WERI-Rb-1 (cell line): ENCODE data around the gene RGS3.

Experiments used
- DNase-seq: peaks from one replicate; pipeline ENCODE4 v3.0.0-alpha.2; 2020
- H3K27ac ChIP-seq: fragments of 250-450 bp; sonication (Bioruptor Pico); 2 replicates; pipeline ENCODE4 v1.5.1; 2020; ENCODE audit warnings: mild to moderate bottlenecking, moderate library complexity
- H3K27me3 ChIP-seq: fragments of 250-450 bp; sonication (Bioruptor Pico); 2 replicates; pipeline ENCODE4 v1.5.1; 2021; ENCODE audit warnings: mild to moderate bottlenecking, low read depth, moderate library complexity; ENCODE audit not compliant: insufficient read depth, severe bottlenecking
- H3K36me3 ChIP-seq: fragments of 250-450 bp; sonication (Bioruptor Pico); 2 replicates; pipeline ENCODE4 v1.5.1; 2020; ENCODE audit warnings: mild to moderate bottlenecking, moderate library complexity
- H3K4me3 ChIP-seq: 2 replicates; pipeline ENCODE4 v1.5.1; 2011; ENCODE audit warnings: low read depth, mild to moderate bottlenecking, control low read depth, low read length
- H3K9me3 ChIP-seq: fragments of 250-450 bp; sonication (Bioruptor Pico); 2 replicates; pipeline ENCODE4 v1.5.1; 2021; ENCODE audit warnings: mild to moderate bottlenecking, moderate library complexity; ENCODE audit not compliant: severe bottlenecking
- TF ChIP-seq, protein P1 (sequence below): IDR thresholded peaks from 2 replicates; pipeline ENCODE4 v1.5.1; 2011; ENCODE audit warnings: low read depth, mild to moderate bottlenecking, control low read depth, inconsistent platforms, low read length

The RGS3 gene

DNA sequence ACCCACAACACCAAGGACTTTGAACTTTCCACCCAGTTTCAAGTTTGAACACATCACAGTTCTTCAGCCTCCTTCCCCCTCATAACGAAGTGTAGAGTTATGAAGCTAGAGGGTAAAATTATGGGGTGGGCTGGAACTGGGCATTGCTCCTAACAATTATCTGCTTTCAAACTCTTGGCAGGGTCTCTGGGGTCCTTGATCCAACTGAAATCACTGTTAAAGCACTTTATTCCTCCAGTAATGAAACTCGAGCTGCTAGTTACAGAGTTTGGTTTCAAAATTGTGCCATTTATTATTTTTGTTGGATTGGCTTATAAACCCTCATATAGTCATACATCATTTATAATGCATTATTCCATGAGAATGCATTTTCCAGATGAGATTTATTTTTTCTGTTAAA lies 158.5 kb downstream of the RGS3 start:
- H3K36me3 ChIP-seq, result no peaks in the 10 kb centered on the region
- H3K9me3 ChIP-seq, result no peaks in the 10 kb centered on the region
- TF ChIP-seq, protein P1, sequence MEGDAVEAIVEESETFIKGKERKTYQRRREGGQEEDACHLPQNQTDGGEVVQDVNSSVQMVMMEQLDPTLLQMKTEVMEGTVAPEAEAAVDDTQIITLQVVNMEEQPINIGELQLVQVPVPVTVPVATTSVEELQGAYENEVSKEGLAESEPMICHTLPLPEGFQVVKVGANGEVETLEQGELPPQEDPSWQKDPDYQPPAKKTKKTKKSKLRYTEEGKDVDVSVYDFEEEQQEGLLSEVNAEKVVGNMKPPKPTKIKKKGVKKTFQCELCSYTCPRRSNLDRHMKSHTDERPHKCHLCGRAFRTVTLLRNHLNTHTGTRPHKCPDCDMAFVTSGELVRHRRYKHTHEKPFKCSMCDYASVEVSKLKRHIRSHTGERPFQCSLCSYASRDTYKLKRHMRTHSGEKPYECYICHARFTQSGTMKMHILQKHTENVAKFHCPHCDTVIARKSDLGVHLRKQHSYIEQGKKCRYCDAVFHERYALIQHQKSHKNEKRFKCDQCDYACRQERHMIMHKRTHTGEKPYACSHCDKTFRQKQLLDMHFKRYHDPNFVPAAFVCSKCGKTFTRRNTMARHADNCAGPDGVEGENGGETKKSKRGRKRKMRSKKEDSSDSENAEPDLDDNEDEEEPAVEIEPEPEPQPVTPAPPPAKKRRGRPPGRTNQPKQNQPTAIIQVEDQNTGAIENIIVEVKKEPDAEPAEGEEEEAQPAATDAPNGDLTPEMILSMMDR, result no peak
- no peak overlapping the region for H3K27ac ChIP-seq
- H3K4me3 ChIP-seq, result no peak overlapping the region
- no peak for DNase-seq
- H3K27me3 ChIP-seq, result no peaks in the 10 kb centered on the region

DNA sequence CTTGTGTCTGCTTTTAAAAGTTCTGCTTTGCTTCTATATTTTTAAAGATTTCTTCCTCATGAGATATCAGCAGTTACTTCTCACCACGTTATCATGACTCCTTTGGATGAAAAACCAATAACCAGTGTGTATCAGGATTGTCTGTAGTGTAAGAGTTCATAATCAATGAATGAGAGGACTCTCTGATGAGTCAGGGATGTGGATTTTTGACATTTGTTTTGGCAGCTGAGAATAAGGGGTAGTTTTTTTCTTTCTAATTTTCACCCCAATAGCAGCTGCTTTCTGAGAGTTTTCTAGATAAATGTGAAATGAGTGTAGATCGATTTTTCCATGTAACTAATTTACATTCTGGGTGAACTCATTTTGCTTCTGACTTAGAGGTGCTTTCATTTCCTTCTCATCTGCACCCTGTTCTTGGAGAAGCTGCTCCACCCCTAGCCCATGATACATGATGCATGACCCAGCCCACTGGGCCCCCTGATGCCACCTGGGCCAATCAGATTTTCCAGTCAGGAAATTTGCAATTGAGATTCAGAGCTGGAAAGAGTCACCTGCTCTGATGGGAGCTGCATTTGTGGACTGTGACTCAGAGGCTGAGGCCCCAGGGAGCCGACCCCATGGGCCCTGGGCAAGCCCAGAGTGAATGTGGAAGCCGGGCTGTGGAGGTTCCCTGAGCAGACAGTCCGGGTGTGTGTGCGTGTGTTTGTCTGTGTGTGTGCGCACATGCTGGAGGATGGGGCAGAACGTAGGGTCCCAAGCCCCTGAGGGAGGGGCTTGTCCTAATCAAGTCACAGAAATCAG lies 159.3 kb downstream of the RGS3 start:
- no peak for DNase-seq
- TF ChIP-seq, protein P1, result no peak
- Histone ChIP-seq H3K27me3 (no peaks in the 10 kb centered on the region), H3K36me3 (no peaks in the 10 kb centered on the region), H3K4me3 (no peak overlapping the region), H3K27ac (no peak overlapping the region), H3K9me3 (no peaks in the 10 kb centered on the region)

DNA sequence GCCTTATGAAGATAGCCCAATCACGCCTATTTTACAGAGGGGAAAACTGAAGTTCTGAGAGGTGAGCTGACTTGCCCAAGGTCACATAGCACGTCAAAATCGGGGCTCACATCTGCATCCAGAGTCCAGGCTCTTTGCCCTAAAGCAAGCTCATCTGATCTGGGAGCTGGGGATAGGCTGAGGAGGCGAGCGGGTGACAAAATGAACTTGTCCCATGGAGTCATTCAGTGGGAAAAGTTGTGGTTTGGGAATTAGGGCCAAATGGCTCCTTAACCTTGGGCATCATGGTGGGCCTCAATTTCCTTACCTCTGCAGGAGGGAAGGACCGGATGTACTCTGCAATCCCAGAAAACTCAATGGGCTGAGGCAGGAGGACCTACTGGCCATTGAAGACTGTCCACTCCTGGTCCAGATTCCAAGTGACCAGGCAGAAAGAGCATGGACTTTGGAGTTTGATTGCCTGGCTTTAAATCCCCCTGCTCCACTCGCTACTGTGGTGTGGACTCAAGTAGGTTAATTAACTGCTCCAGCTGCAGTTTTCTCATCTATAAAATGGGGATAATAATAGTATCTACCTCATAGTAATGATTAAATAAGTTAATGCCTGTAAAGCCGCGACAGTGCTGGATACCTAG lies 160.4 kb downstream of the RGS3 start:
- H3K4me3 ChIP-seq, result no peak overlapping the region
- no peak overlapping the region for H3K27ac ChIP-seq
- H3K27me3 ChIP-seq, result no peaks in the 10 kb centered on the region
- no peak for DNase-seq
- no peaks in the 10 kb centered on the region for H3K9me3 ChIP-seq
- TF ChIP-seq, protein P1, result no peak
- no peaks in the 10 kb centered on the region for H3K36me3 ChIP-seq

DNA sequence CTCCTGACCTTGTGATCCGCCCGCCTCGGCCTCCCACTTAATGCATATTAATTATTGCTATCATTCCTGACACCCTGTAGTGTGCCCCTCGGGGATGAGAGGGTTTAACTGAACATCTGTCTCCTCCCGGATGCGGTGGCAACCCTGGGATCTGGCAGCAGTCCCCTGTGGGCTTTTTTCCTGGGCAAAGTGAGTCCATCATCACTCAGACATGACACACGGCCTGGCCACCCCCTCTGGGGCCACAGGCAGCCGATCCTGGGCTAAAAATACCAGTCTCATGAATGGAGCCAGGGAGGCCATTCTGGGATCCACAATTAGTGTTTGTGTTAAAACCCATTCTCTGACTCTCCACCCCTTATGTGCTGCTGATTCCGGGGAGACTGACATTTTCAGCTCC lies 161.2 kb downstream of the RGS3 start:
- Histone ChIP-seq H3K27me3 (no peaks in the 10 kb centered on the region), H3K4me3 (no peak overlapping the region), H3K36me3 (no peaks in the 10 kb centered on the region), H3K9me3 (no peaks in the 10 kb centered on the region), H3K27ac (no peak overlapping the region)
- TF ChIP-seq, protein P1, result no peak
- no peak for DNase-seq

DNA sequence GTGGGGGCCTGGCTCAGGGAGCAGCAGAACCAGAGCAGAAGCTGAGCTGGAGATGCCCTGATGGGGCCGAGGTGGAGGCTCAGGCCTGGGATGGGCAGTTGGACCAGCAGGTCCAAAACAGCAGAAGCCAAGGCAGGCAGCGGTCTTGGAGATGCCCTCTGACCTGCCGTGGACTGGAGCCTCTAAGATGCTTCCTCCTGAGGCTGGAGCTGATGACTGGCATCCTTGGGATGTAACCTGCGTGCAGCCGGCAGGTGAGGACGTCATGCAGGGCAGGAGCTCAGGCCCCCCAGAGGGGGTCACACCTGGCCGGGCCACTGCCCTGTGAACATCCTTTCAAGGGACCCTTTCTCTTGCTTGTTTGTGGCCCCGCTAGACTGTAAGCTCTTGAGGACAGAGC lies 162.0 kb downstream of the RGS3 start:
- H3K4me3 ChIP-seq, result no peak overlapping the region
- no peaks in the 10 kb centered on the region for H3K36me3 ChIP-seq
- TF ChIP-seq, protein P1, result no peak
- no peak overlapping the region for H3K27ac ChIP-seq
- DNase-seq, result no peak
- H3K9me3 ChIP-seq, result no peaks in the 10 kb centered on the region
- no peaks in the 10 kb centered on the region for H3K27me3 ChIP-seq
